Upper lobe of left lung (tissue), 4 donors: Measurements from ENCODE around the gene RHBG.

Source experiments
- CTCF ChIP-seq, 6 experiments: fragments of 450-650 bp in 4 of 6; fragments of 200-600 bp in 2 of 6; sonication (generic) in 2 of 6; IDR thresholded peaks; one replicate each; pipeline ENCODE4 v1.5.1; 2016 to 2019; ENCODE audit warnings: antibody characterized with exemption in 6 of 6
- EP300 ChIP-seq, 4 donors: sonication (generic); formaldehyde crosslinking; IDR thresholded peaks; one replicate each; pipeline ENCODE4 v1.5.1; 2017; ENCODE audit warnings: antibody characterized with exemption in 4 of 4, control low read depth in 2 of 4
- POLR2A ChIP-seq, 4 donors: fragments of 450-650 bp; IDR thresholded peaks; one replicate each; pipeline ENCODE4 v1.5.1; 2016 to 2017; ENCODE audit warnings: antibody characterized with exemption in 4 of 4, mild to moderate bottlenecking in 2 of 4

GRCh38 chr1:156336242-156336641 lies 32.8 kb upstream of the RHBG start:
- TF ChIP-seq EP300 (IDR thresholded peaks at IDR 0.05) (no peak), CTCF (IDR thresholded peaks at IDR 0.05) (no peak), POLR2A (IDR thresholded peaks at IDR 0.05) (no peak)
